GM12874 (cell line): Measurements from ENCODE around the gene MYH14.

Experiments used
- CTCF ChIP-seq: IDR thresholded peaks from 2 replicates; pipeline ENCODE4 v1.5.1; 2011; ENCODE audit warnings: low read depth, mild to moderate bottlenecking, control low read depth, low read length, moderate library complexity; ENCODE audit not compliant: insufficient read depth

Gene MYH14

GRCh38 chr19:50292216-50292827, 88.9 kb downstream of the MYH14 start:
- no peak for TF ChIP-seq CTCF

GRCh38 chr19:50293263-50294004, 90.0 kb downstream of the MYH14 start:
- no peak for TF ChIP-seq CTCF

- no peak for TF ChIP-seq CTCF
These were observed 96.6 kb downstream of the MYH14 start for GRCh38 chr19:50300051-50300450.

GRCh38 chr19:50300814-50301606, 97.6 kb downstream of the MYH14 start:
- TF ChIP-seq CTCF = no peak

GRCh38 chr19:50301607-50301971, 98.2 kb downstream of the MYH14 start:
- TF ChIP-seq CTCF = no peak

- no peak for TF ChIP-seq CTCF
These were observed 100.1 kb downstream of the MYH14 start for GRCh38 chr19:50303558-50303957.

- TF ChIP-seq CTCF = no peak
These were observed 105.6 kb downstream of the MYH14 start for GRCh38 chr19:50308991-50309390.
